Measurements from ENCODE around the gene BACH2.
"Not testable (repeated sequence)": the region's sequence is repeated elsewhere in the genome, so short reads cannot be mapped to it uniquely, and the experiment has no call there.

The BACH2 gene

GRCh38 chr6:90214461-90214860 is 82.2 kb downstream of the BACH2 start:
- H3K4me3 ChIP-seq (replicated peaks; ENCODE audit: insufficient read depth, low read length) = no peak overlapping the region

GRCh38 chr6:90212274-90212673 is 84.4 kb downstream of the BACH2 start:
- no peak for DNase-seq (ENCODE audit: low read depth in 1 of 2, low spot score in 1 of 2)

More at GRCh38 chr6:90214461-90214860, 82.2 kb downstream of the BACH2 start:
- no peak for DNase-seq (ENCODE audit: low read depth in 1 of 2, low spot score in 1 of 2)
- no peak for TF ChIP-seq POLR2AphosphoS5 (IDR thresholded peaks at IDR 0.05; ENCODE audit: low read depth)
- TF ChIP-seq REST (IDR thresholded peaks at IDR 0.05; ENCODE audit: insufficient replicate concordance, low read depth) = no peak
- no peak for TF ChIP-seq GABPA (IDR thresholded peaks at IDR 0.05; ENCODE audit: low read depth)
- TF ChIP-seq CTCF (IDR thresholded peaks at IDR 0.05; ENCODE audit: insufficient read depth, low read length) = no peak
- TF ChIP-seq SPI1 (IDR thresholded peaks at IDR 0.05; ENCODE audit: borderline replicate concordance, low read depth) = no peak
- H3K27me3 ChIP-seq (ENCODE audit: insufficient read depth, poor library complexity, severe bottlenecking) = no peaks in the 10 kb centered on the region
- no peak overlapping the region for H3K27ac ChIP-seq (replicated peaks)

GRCh38 chr6:90209527-90209926 is 87.1 kb downstream of the BACH2 start:
- TF ChIP-seq GABPA (IDR thresholded peaks at IDR 0.05; ENCODE audit: low read depth) = no peak
- TF ChIP-seq SPI1 (IDR thresholded peaks at IDR 0.05; ENCODE audit: borderline replicate concordance, low read depth) = no peak
- TF ChIP-seq POLR2AphosphoS5 (IDR thresholded peaks at IDR 0.05; ENCODE audit: low read depth) = no peak
- no peak for TF ChIP-seq REST (IDR thresholded peaks at IDR 0.05; ENCODE audit: insufficient replicate concordance, low read depth)
- no peak for TF ChIP-seq CTCF (IDR thresholded peaks at IDR 0.05; ENCODE audit: insufficient read depth, low read length)
- H3K27ac ChIP-seq (replicated peaks) = no peak overlapping the region
- no peak overlapping the region for H3K4me3 ChIP-seq (replicated peaks; ENCODE audit: insufficient read depth, low read length)
- DNase-seq (ENCODE audit: low read depth in 1 of 2, low spot score in 1 of 2) = no peak
- H3K27me3 ChIP-seq (ENCODE audit: insufficient read depth, poor library complexity, severe bottlenecking) = no peaks in the 10 kb centered on the region

More at GRCh38 chr6:90212274-90212673, 84.4 kb downstream of the BACH2 start:
- Histone ChIP-seq H3K4me3 (replicated peaks; ENCODE audit: insufficient read depth, low read length) (no peak overlapping the region), H3K27ac (replicated peaks) (no peak overlapping the region), H3K27me3 (ENCODE audit: insufficient read depth, poor library complexity, severe bottlenecking) (no peaks in the 10 kb centered on the region)
- no peak for TF ChIP-seq POLR2AphosphoS5 (IDR thresholded peaks at IDR 0.05; ENCODE audit: low read depth)
- no peak for TF ChIP-seq SPI1 (IDR thresholded peaks at IDR 0.05; ENCODE audit: borderline replicate concordance, low read depth)
- no peak for TF ChIP-seq REST (IDR thresholded peaks at IDR 0.05; ENCODE audit: insufficient replicate concordance, low read depth)
- no peak for TF ChIP-seq CTCF (IDR thresholded peaks at IDR 0.05; ENCODE audit: insufficient read depth, low read length)
- TF ChIP-seq GABPA (IDR thresholded peaks at IDR 0.05; ENCODE audit: low read depth) = no peak

GRCh38 chr6:90208690-90209089 is 88.0 kb downstream of the BACH2 start:
- not testable (repeated sequence) for H3K27ac ChIP-seq (replicated peaks); H3K4me3 ChIP-seq (replicated peaks; ENCODE audit: insufficient read depth, low read length); DNase-seq (ENCODE audit: low read depth in 1 of 2, low spot score in 1 of 2); H3K27me3 ChIP-seq (ENCODE audit: insufficient read depth, poor library complexity, severe bottlenecking)
